GM23338 (cell line): ENCODE results near the gene BEND6. TPM values are rescaled to one million over a fixed set of nuclear protein-coding genes. Genes with fewer than 3 reads are reported as not detected.

Source experiments
- ATAC-seq: fragments of 200-7000 bp; cut with Tn5 transposase; 3 replicates; pipeline ENCODE4 v1.9.1; 2020
- DNase-seq: peaks from one replicate; pipeline ENCODE4 v3.0.0-alpha.2; 2015; ENCODE audit warnings: low spot score
- H2AFZ ChIP-seq: fragments of 200-600 bp; sonication (generic); 2 replicates; pipeline ENCODE4 v1.8.0; 2016; ENCODE audit warnings: antibody characterized with exemption, mild to moderate bottlenecking, moderate library complexity
- H3F3A ChIP-seq: fragments of 200-600 bp; sonication (generic); replicated peaks from 2 replicates; pipeline ENCODE4 v1.8.0; 2017; ENCODE audit warnings: antibody characterized with exemption, mixed run types, low read depth
- H3K27ac ChIP-seq: fragments of 200-600 bp; sonication (generic); 2 replicates; pipeline ENCODE4 v1.6.1; 2016; ENCODE audit warnings: low read depth
- H3K27me3 ChIP-seq: fragments of 200-600 bp; sonication (generic); 2 replicates; pipeline ENCODE4 v1.8.0; 2016; ENCODE audit warnings: mild to moderate bottlenecking, mixed run types, moderate library complexity; ENCODE audit not compliant: insufficient read depth
- H3K36me3 ChIP-seq: fragments of 200-600 bp; sonication (generic); 2 replicates; pipeline ENCODE4 v1.8.0; 2016; ENCODE audit warnings: mild to moderate bottlenecking; ENCODE audit not compliant: insufficient read depth
- H3K4me1 ChIP-seq: fragments of 200-600 bp; sonication (generic); 2 replicates; pipeline ENCODE4 v1.8.0; 2016; ENCODE audit warnings: mild to moderate bottlenecking, moderate library complexity; ENCODE audit not compliant: insufficient read depth
- H3K4me2 ChIP-seq: fragments of 200-600 bp; sonication (generic); 2 replicates; pipeline ENCODE4 v1.7.1; 2017; ENCODE audit warnings: mixed run types
- H3K4me3 ChIP-seq: fragments of 200-600 bp; sonication (generic); 2 replicates; pipeline ENCODE4 v1.6.1; 2016; ENCODE audit warnings: mixed run types
- H3K79me2 ChIP-seq: fragments of 200-600 bp; sonication (generic); replicated peaks from 2 replicates; pipeline ENCODE4 v1.8.0; 2017; ENCODE audit warnings: mild to moderate bottlenecking; ENCODE audit not compliant: insufficient read depth
- H3K9me2 ChIP-seq: fragments of 200-600 bp; sonication (generic); 2 replicates; pipeline ENCODE4 v1.8.0; 2017; ENCODE audit not compliant: insufficient read depth
- H4K20me1 ChIP-seq: fragments of 200-600 bp; sonication (generic); replicated peaks from 2 replicates; pipeline ENCODE4 v1.8.0; 2017; ENCODE audit warnings: mild to moderate bottlenecking; ENCODE audit not compliant: insufficient read depth
- H3K27ac Mint-ChIP-seq: 2 replicates; pipeline ENCODE4 v1.8.0; 2020; ENCODE audit warnings: inconsistent platforms, mild to moderate bottlenecking, moderate library complexity, mixed read lengths
- H3K27me3 Mint-ChIP-seq: 3 replicates; pipeline ENCODE4 v1.8.0; 2022; ENCODE audit warnings: low read depth, mild to moderate bottlenecking, moderate library complexity, mixed read lengths, inconsistent platforms; ENCODE audit not compliant: insufficient read depth, poor library complexity
- H3K36me3 Mint-ChIP-seq: 3 replicates; pipeline ENCODE4 v1.8.0; 2021; ENCODE audit warnings: low read depth, mild to moderate bottlenecking, inconsistent platforms, moderate library complexity, mixed read lengths
- H3K4me1 Mint-ChIP-seq: 3 replicates; pipeline ENCODE4 v1.8.0; 2020; ENCODE audit warnings: mild to moderate bottlenecking, inconsistent platforms, mixed read lengths
- H3K4me3 Mint-ChIP-seq: 3 replicates; pipeline ENCODE4 v1.8.0; 2021; ENCODE audit warnings: moderate library complexity, mild to moderate bottlenecking, inconsistent platforms, mixed read lengths
- H3K9me3 Mint-ChIP-seq: 3 replicates; pipeline ENCODE4 v1.8.0; 2020; ENCODE audit warnings: moderate library complexity, mild to moderate bottlenecking, inconsistent platforms, mixed read lengths
- CREB1 ChIP-seq: fragments of 250-450 bp; sonication (Bioruptor Pico); IDR thresholded peaks from 2 replicates; pipeline ENCODE4 v1.5.0; 2020; ENCODE audit warnings: low read depth, mild to moderate bottlenecking, moderate library complexity
- ETS1 ChIP-seq: IDR thresholded peaks from 2 replicates; pipeline ENCODE4 v1.6.1; 2016; ENCODE audit warnings: antibody characterized with exemption
- JUNB ChIP-seq: IDR thresholded peaks from one replicate; pipeline ENCODE4 v1.6.1; 2016; ENCODE audit warnings: antibody characterized with exemption; ENCODE audit not compliant: unreplicated experiment
- NANOG ChIP-seq: IDR thresholded peaks from 2 replicates; pipeline ENCODE4 v1.6.1; 2016; ENCODE audit warnings: antibody characterized with exemption, borderline replicate concordance
- POLR2AphosphoS5 ChIP-seq: IDR thresholded peaks from 2 replicates; pipeline ENCODE4 v1.6.1; 2016; ENCODE audit warnings: antibody characterized with exemption, low read depth
- STAT1 ChIP-seq: IDR thresholded peaks from one replicate; pipeline ENCODE4 v1.6.1; 2016; ENCODE audit warnings: antibody characterized with exemption; ENCODE audit not compliant: unreplicated experiment
- ZNF114 ChIP-seq: fragments of 250-450 bp; sonication (Bioruptor Pico); IDR thresholded peaks from 2 replicates; pipeline ENCODE4 v1.5.0; 2020; ENCODE audit warnings: mild to moderate bottlenecking, moderate library complexity
- ZNF331 ChIP-seq: fragments of 250-450 bp; sonication (Bioruptor Pico); IDR thresholded peaks from 2 replicates; pipeline ENCODE4 v1.5.0; 2020; ENCODE audit warnings: low read depth, mild to moderate bottlenecking, moderate library complexity
- ZNF462 ChIP-seq: fragments of 250-450 bp; sonication (Bioruptor Pico); IDR thresholded peaks from 2 replicates; pipeline ENCODE4 v1.5.0; 2020; ENCODE audit warnings: mild to moderate bottlenecking, moderate library complexity
- polyA plus RNA-seq: library from polyadenylated mRNA; unstranded; fragments of >200 nt; fragmentation: Nextera tagmentation; extraction: Ambion mirVana; gene quantifications from 2 replicates; pipeline ENCODE4 v1.2.1, GENCODE V29; 2016
- total RNA-seq: library from RNA; depleted of rRNA; stranded (reverse); fragments of >200 nt; shearing (Covaris generic); gene quantifications from 2 replicates; pipeline ENCODE4 v1.2.3, GENCODE V29; 2014
- TF ChIP-seq, protein P1 (sequence below), 2 experiments: fragments of 200-600 bp in 1 of 2; sonication (generic) in 1 of 2; conservative IDR thresholded peaks; 2 replicates each; pipeline versions ENCODE4 v1.5.1 to v1.6.1; 2016 to 2017; ENCODE audit warnings: antibody characterized with exemption in 2 of 2, low read depth in 2 of 2, mild to moderate bottlenecking in 2 of 2, moderate library complexity in 1 of 2

Gene BEND6
- total and polyA plus RNA-seq, 2 experiments from 2014 or later, result 6.0 to 6.7 TPM

- no peaks in the 10 kb centered on the region for H3K4me1 ChIP-seq
- H3K27ac ChIP-seq, result no peak overlapping the region
- DNase-seq (no peak), ATAC-seq (no peak)
- H4K20me1 ChIP-seq, result no peaks in the 10 kb centered on the region; the same call in none of the 2 replicates
- no peaks in the 10 kb centered on the region for H3K9me2 ChIP-seq
- H3F3A ChIP-seq, result no peaks in the 10 kb centered on the region
- H3K27me3 ChIP-seq, result no peaks in the 10 kb centered on the region
- H2AFZ ChIP-seq, result no peak overlapping the region
- no peak overlapping the region for H3K27ac Mint-ChIP-seq
- peaks cover 4% of the 10 kb centered on the region for H3K27me3 Mint-ChIP-seq
- no peak for TF ChIP-seq CREB1
- H3K36me3 Mint-ChIP-seq, result no peaks in the 10 kb centered on the region
- H3K36me3 ChIP-seq, result no peaks in the 10 kb centered on the region
- H3K4me1 Mint-ChIP-seq, result peaks cover 5% of the 10 kb centered on the region; the same call in 1 of the 3 replicates
- H3K79me2 ChIP-seq, result no peaks in the 10 kb centered on the region
- H3K9me3 Mint-ChIP-seq, result no peaks in the 10 kb centered on the region
- no peak overlapping the region for H3K4me3 Mint-ChIP-seq
- no peak overlapping the region for H3K4me3 ChIP-seq
- no peak overlapping the region for H3K4me2 ChIP-seq
Observed at GRCh38 chr6:56933650-56934049, 21.3 kb upstream of the BEND6 start.

- Histone ChIP-seq H3K79me2 (no peaks in the 10 kb centered on the region), H3K9me2 (no peaks in the 10 kb centered on the region)
- no peak for DNase-seq
- TF ChIP-seq, protein P1, sequence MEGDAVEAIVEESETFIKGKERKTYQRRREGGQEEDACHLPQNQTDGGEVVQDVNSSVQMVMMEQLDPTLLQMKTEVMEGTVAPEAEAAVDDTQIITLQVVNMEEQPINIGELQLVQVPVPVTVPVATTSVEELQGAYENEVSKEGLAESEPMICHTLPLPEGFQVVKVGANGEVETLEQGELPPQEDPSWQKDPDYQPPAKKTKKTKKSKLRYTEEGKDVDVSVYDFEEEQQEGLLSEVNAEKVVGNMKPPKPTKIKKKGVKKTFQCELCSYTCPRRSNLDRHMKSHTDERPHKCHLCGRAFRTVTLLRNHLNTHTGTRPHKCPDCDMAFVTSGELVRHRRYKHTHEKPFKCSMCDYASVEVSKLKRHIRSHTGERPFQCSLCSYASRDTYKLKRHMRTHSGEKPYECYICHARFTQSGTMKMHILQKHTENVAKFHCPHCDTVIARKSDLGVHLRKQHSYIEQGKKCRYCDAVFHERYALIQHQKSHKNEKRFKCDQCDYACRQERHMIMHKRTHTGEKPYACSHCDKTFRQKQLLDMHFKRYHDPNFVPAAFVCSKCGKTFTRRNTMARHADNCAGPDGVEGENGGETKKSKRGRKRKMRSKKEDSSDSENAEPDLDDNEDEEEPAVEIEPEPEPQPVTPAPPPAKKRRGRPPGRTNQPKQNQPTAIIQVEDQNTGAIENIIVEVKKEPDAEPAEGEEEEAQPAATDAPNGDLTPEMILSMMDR (conservative IDR thresholded peaks at IDR 0.05; ENCODE audit: low read depth in 2 of 2), result no peak
- TF ChIP-seq JUNB, result no peak
- TF ChIP-seq ZNF114 (CRISPR knock-in tag), result no peak
- no peak for TF ChIP-seq ZNF462 (CRISPR knock-in tag)
- TF ChIP-seq NANOG, result no peak
- TF ChIP-seq STAT1, result no peak
- no peak for TF ChIP-seq ETS1
- no peak for TF ChIP-seq POLR2AphosphoS5
- no peak for TF ChIP-seq CREB1
- no peak for TF ChIP-seq ZNF331 (CRISPR knock-in tag)
Observed at GRCh38 chr6:56934876-56935275, 20.0 kb upstream of the BEND6 start.

More at GRCh38 chr6:56934876-56935275, 20.0 kb upstream of the BEND6 start:
- H3K4me1 Mint-ChIP-seq, result peaks cover 5% of the 10 kb centered on the region; the same call in 1 of the 3 replicates
- Histone ChIP-seq H3K4me1 (no peaks in the 10 kb centered on the region), H3K4me2 (no peak overlapping the region), H3K27ac (peak overlapping the region; percentile 45; the same call in 1 of the 2 replicates), H4K20me1 (no peaks in the 10 kb centered on the region; the same call in none of the 2 replicates), H3F3A (no peaks in the 10 kb centered on the region), H3K4me3 (no peak overlapping the region), H2AFZ (no peak overlapping the region), H3K36me3 (no peaks in the 10 kb centered on the region), H3K27me3 (no peaks in the 10 kb centered on the region)
- ATAC-seq, result no peak
- H3K27ac Mint-ChIP-seq, result no peak overlapping the region
- H3K4me3 Mint-ChIP-seq, result no peak overlapping the region
- peaks cover 4% of the 10 kb centered on the region for H3K27me3 Mint-ChIP-seq
- H3K36me3 Mint-ChIP-seq, result no peaks in the 10 kb centered on the region
- H3K9me3 Mint-ChIP-seq, result no peaks in the 10 kb centered on the region
